Measurements from ENCODE around the gene IGFBP5. TPM values are rescaled to one million over a fixed set of nuclear protein-coding genes. Genes with fewer than 3 reads are reported as not detected.

The IGFBP5 gene, protein sequence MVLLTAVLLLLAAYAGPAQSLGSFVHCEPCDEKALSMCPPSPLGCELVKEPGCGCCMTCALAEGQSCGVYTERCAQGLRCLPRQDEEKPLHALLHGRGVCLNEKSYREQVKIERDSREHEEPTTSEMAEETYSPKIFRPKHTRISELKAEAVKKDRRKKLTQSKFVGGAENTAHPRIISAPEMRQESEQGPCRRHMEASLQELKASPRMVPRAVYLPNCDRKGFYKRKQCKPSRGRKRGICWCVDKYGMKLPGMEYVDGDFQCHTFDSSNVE
- total RNA-seq (2022; extraction: Qiagen RNA extraction; ENCODE audit: low read depth) = 0.11 to 0.32 TPM (median 0.13 TPM) in 5 replicates

DNA sequence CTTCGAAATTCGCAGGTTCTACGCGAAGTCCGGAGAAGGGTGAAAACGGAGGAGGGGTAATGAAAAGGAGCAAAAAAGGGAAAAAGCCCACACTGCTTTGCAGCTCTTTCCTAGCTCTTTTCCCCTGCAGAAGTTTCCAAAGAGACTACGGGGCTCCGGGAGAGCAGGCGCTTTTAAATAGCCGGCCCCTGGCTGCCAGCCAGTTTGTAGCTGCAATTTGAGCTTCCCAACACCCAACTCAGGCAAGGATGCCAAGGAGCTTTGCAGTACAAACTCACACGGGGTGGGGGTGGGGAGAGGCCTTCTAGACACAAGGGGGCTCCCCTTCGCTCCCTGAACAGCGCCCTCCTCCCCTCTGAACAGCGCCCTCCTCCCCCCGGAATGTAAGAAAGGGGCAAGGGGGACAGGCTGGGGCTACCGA lies at the start of gene IGFBP5:
IGFBP5 (minus strand) TSS at position 149 of the 421 bp plus-strand sequence. CDS start 774 bp downstream, outside the sequence.

DNA sequence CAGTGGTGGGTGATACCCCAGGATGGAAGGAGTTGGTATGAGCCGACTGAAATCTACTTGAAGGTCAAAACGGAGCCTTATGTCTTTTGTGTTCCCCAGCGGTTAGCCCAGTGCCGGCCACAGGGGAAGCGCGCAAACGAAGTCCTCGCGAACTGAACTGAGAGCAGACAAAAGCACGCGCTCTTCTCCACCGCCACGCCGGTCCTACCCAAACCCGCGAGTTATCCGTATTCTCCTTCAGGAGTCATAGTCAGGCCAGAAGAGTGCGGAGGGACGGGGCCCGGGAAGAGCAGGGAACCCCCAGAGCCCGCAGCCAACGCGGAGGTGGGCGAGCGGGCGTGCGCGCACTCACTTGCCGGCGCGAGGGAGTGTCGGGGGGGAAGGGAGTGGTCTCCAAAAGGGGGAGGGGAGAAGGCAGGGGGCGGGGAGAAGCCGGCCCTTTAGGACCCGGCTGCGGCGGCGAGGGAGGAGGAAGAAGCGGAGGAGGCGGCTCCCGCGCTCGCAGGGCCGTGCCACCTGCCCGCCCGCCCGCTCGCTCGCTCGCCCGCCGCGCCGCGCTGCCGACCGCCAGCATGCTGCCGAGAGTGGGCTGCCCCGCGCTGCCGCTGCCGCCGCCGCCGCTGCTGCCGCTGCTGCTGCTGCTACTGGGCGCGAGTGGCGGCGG lies 62.3 kb downstream of the IGFBP5 start, which contains the start of gene IGFBP2:
IGFBP2 (plus strand) TSS at position 469 of the 664 bp plus-strand sequence; CDS start at position 573, 104 bp downstream.

Other genes starting within 250 kb of the IGFBP5 start
- gene RPL37A, start 196.7 kb downstream of the IGFBP5 start, total RNA-seq (2022; extraction: Qiagen RNA extraction; ENCODE audit: low read depth) = 4,804 to 5,611 TPM (median 5,180 TPM) in 5 replicates
- 65.5 to 93.5 TPM (median 92.1 TPM) in 5 replicates for gene IGFBP2, start 62.1 kb downstream of the IGFBP5 start, total RNA-seq (2022; extraction: Qiagen RNA extraction; ENCODE audit: low read depth)
- not detected in 5 replicates for gene TNP1, start 164.5 kb upstream of the IGFBP5 start, total RNA-seq (2022; extraction: Qiagen RNA extraction; ENCODE audit: low read depth)